ENCODE results near the gene VSNL1. TPM values are rescaled to one million over a fixed set of nuclear protein-coding genes. Genes with fewer than 3 reads are reported as not detected.
"Not testable (repeated sequence)": the region's sequence is repeated elsewhere in the genome, so short reads cannot be mapped to it uniquely, and the experiment has no call there.

The VSNL1 gene
- total and polyA plus RNA-seq, 10 of the 15 experiments (the other 5 are each of a cell fraction or from before 2014, with no cell fraction given), result 0.04 to 0.30 (median 0.12) TPM; not detected in 4

DNA sequence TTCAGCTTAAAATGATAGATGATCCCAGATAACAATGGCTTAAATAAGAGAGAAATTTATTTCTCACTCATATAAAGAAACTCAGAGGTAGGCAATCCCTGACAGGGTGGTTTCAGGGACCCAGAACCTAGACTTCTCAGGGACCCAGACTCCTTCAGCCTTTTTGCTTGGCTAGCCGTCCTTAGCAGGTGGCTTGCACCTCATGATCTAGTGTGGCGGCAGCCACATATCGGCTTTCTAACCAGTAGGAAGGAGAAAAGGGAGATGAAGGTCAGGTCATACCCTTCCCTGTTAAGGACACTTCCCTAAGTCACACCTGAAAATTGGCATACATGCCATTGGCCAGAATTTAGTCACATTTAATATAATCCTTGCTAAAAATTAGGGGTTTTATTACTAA is 18.4 kb downstream of the VSNL1 start:
- intact Hi-C loops (cut with micrococcal nuclease; ENCODE audit: unreplicated experiment) (no loop called here), in situ Hi-C loops (cut with MboI) (no loop called here)
- Histone ChIP-seq H3K79me2 (ENCODE audit: control insufficient read depth, insufficient read depth, low read length) (no peaks in the 10 kb centered on the region), H3K27me3 (replicated peaks in 1 of 2; ENCODE audit: control insufficient read depth in 2 of 2, insufficient read depth in 2 of 2, low read length in 1 of 2) (no peaks in the 10 kb centered on the region; a peak in 1 of 4 replicates), H3K4me2 (ENCODE audit: control insufficient read depth, insufficient read depth) (no peak overlapping the region), H4K20me1 (ENCODE audit: control insufficient read depth, insufficient read depth) (no peaks in the 10 kb centered on the region), H3K4me3 (no peak overlapping the region), H2AFZ (ENCODE audit: control insufficient read depth, low read depth, low read length) (no peak overlapping the region), H3K9me3 (replicated peaks; ENCODE audit: control insufficient read depth, insufficient read depth, low read length) (no peaks in the 10 kb centered on the region), H3K9ac (ENCODE audit: control insufficient read depth, insufficient read depth, low read length) (no peak overlapping the region), H3K36me3 (ENCODE audit: control insufficient read depth in 2 of 2, insufficient read depth in 2 of 2, low read length in 1 of 2) (no peaks in the 10 kb centered on the region), H3K4me1 (ENCODE audit: control insufficient read depth, insufficient read depth, low read length) (no peaks in the 10 kb centered on the region), H3K27ac (ENCODE audit: control insufficient read depth, insufficient read depth) (no peak overlapping the region)
- TF ChIP-seq CHD4 (IDR thresholded peaks at IDR 0.05) (no peak), NR2C2 (IDR thresholded peaks at IDR 0.05; ENCODE audit: borderline replicate concordance, control insufficient read depth, insufficient read length, low read depth) (no peak), RAD51 (IDR thresholded peaks at IDR 0.05) (no peak), BRCA1 (IDR thresholded peaks at IDR 0.05; ENCODE audit: low read depth, low read length) (no peak)
- TF ChIP-seq, protein P1, sequence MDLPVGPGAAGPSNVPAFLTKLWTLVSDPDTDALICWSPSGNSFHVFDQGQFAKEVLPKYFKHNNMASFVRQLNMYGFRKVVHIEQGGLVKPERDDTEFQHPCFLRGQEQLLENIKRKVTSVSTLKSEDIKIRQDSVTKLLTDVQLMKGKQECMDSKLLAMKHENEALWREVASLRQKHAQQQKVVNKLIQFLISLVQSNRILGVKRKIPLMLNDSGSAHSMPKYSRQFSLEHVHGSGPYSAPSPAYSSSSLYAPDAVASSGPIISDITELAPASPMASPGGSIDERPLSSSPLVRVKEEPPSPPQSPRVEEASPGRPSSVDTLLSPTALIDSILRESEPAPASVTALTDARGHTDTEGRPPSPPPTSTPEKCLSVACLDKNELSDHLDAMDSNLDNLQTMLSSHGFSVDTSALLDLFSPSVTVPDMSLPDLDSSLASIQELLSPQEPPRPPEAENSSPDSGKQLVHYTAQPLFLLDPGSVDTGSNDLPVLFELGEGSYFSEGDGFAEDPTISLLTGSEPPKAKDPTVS (IDR thresholded peaks at IDR 0.05; ENCODE audit: low read depth, low read length), result no peak
- FAIRE-seq (no peak), DNase-seq (ENCODE audit: low read depth, low spot score) (no peak), ATAC-seq (no peak)
- no TSS peak for BruUV-seq (replicated peaks)
- RAD21 ChIA-PET (ENCODE audit: unreplicated experiment), result no interaction called here
- POLR2A ChIA-PET, result no interaction called here
- 44% methylated on average over 3 of the region's 3 CpGs for WGBS (ENCODE audit: insufficient coverage, insufficient replicate concordance, low lambda C conversion rate, missing lambda C conversion rate)
- CTCF ChIA-PET, result interaction anchor here (1.6 kb wide), 1 partner anchor 11 kb away, joined by 4 read pairs; no protein-coding TSS in a partner anchor
- SMC1A ChIA-PET (ENCODE audit: uncharacterized antibody, unreplicated experiment), result interaction anchor here (1.1 to 1.4 kb wide), 4 partner anchors 10 to 55 kb away, joined by 3 read pairs; no protein-coding TSS in a partner anchor

DNA sequence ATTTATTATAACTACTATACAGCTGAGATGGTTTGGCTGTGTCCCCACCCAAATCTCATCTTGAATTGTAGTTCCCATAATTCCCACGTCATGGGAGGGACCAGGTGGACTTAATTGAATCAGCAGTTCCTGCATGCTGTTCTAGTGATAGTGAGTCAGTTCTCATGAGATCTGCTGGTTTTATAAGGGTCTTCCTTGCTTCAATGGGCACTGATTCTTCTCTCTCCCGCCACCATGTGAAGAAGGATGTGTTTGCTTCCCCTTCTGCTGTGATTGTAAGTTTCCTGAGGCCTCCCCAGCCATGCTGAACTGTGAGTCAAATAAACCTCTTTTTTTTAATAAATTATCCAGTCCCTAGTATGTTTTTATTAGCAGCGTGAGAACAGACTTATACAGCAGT is 25.2 kb downstream of the VSNL1 start:
- H3K36me3 ChIP-seq (ENCODE audit: control insufficient read depth in 2 of 2, insufficient read depth in 2 of 2, low read length in 1 of 2); intact Hi-C loops (cut with micrococcal nuclease; ENCODE audit: unreplicated experiment); H3K4me1 ChIP-seq (ENCODE audit: control insufficient read depth, insufficient read depth, low read length); H3K9ac ChIP-seq (ENCODE audit: control insufficient read depth, insufficient read depth, low read length); FAIRE-seq; H3K4me2 ChIP-seq (ENCODE audit: control insufficient read depth, insufficient read depth); BruUV-seq (replicated peaks); H3K27me3 ChIP-seq (replicated peaks in 1 of 2; ENCODE audit: control insufficient read depth in 2 of 2, insufficient read depth in 2 of 2, low read length in 1 of 2); ATAC-seq; SMC1A ChIA-PET (ENCODE audit: uncharacterized antibody, unreplicated experiment); H3K4me3 ChIP-seq; H3K27ac ChIP-seq (ENCODE audit: control insufficient read depth, insufficient read depth); H2AFZ ChIP-seq (ENCODE audit: control insufficient read depth, low read depth, low read length); DNase-seq (ENCODE audit: low read depth, low spot score); RAD21 ChIA-PET (ENCODE audit: unreplicated experiment); H3K79me2 ChIP-seq (ENCODE audit: control insufficient read depth, insufficient read depth, low read length); H4K20me1 ChIP-seq (ENCODE audit: control insufficient read depth, insufficient read depth); H3K9me3 ChIP-seq (replicated peaks; ENCODE audit: control insufficient read depth, insufficient read depth, low read length); in situ Hi-C loops (cut with MboI); POLR2A ChIA-PET: not testable (repeated sequence)
- 23% methylated on average over 3 of the region's 3 CpGs for WGBS (ENCODE audit: insufficient coverage, insufficient replicate concordance, low lambda C conversion rate, missing lambda C conversion rate)
- CTCF ChIA-PET, result interaction anchor here (0.5 kb wide), 1 partner anchor 500 kb away, joined by 5 read pairs; no protein-coding TSS in a partner anchor

Data from GM12878 (cell line).